HEK293 (cell line): Measurements from ENCODE around the gene FOXP1.

ENCODE experiments used
- CTCF ChIA-PET: fragments of 350-600 bp; formaldehyde crosslinking; extraction: SDS; loops from one replicate; lab custom pipeline; 2021; ENCODE audit warnings: antibody characterized with exemption; lab: Yijun Ruan, JAX
- POLR2A ChIA-PET: fragments of 300-600 bp; formaldehyde crosslinking; extraction: SDS; loops from one replicate; lab custom pipeline; 2020; ENCODE audit warnings: antibody characterized with exemption, inconsistent platforms; lab: Yijun Ruan, JAX
- H3K27ac ChIP-seq: fragments of 200-500 bp; sonication (Bioruptor generic); 2 replicates; pipeline ENCODE4 v1.5.1; 2014; ENCODE audit warnings: low read depth, low read length, control low read depth, inconsistent platforms; ENCODE audit errors: extremely low read depth
- H3K36me3 ChIP-seq, 2 experiments: fragments of 200-500 bp in 1 of 2; sonication (Bioruptor generic) in 1 of 2; 1 replicate in 1 of 2; 2 replicates in 1 of 2; pipeline ENCODE4 v1.5.1; 2014 to 2017; ENCODE audit warnings: inconsistent platforms in 2 of 2, low read length in 2 of 2; ENCODE audit not compliant: control insufficient read depth in 2 of 2, insufficient read depth in 1 of 2
- H3K4me1 ChIP-seq: fragments of 200-500 bp; sonication (Bioruptor generic); 2 replicates; pipeline ENCODE4 v1.5.1; 2014; ENCODE audit warnings: mild to moderate bottlenecking, low read length, inconsistent platforms; ENCODE audit not compliant: control insufficient read depth, insufficient read depth
- H3K4me3 ChIP-seq: 2 replicates; pipeline ENCODE4 v1.5.1; 2011; ENCODE audit warnings: low read depth, mild to moderate bottlenecking, control low read depth, low read length, moderate library complexity
- H3K9me3 ChIP-seq: fragments of 200-500 bp; sonication (Bioruptor generic); 2 replicates; pipeline ENCODE4 v1.5.1; 2014; ENCODE audit warnings: low read depth, low read length, inconsistent platforms; ENCODE audit not compliant: control insufficient read depth, insufficient read depth
- BCL11B ChIP-seq: fragments of 450-650 bp; formaldehyde crosslinking; IDR thresholded peaks from 2 replicates; pipeline ENCODE4 v1.5.1; 2016; ENCODE audit warnings: low read depth, missing biosample characterization, missing genetic modification characterization
- HOXC10 ChIP-seq: sonication (generic); formaldehyde crosslinking; IDR thresholded peaks from 2 replicates; pipeline ENCODE4 v1.8.1; 2023; ENCODE audit warnings: mild to moderate bottlenecking, missing genetic modification reagents
- INSM2 ChIP-seq: fragments of 450-650 bp; formaldehyde crosslinking; IDR thresholded peaks from 2 replicates; pipeline ENCODE4 v1.5.1; 2016; ENCODE audit warnings: missing biosample characterization, missing genetic modification characterization
- PATZ1 ChIP-seq: fragments of 450-650 bp; formaldehyde crosslinking; IDR thresholded peaks from 2 replicates; pipeline ENCODE4 v1.5.1; 2016; ENCODE audit warnings: missing biosample characterization, missing genetic modification characterization
- PRDM1 ChIP-seq: fragments of 450-650 bp; formaldehyde crosslinking; IDR thresholded peaks from 2 replicates; pipeline ENCODE4; 2016; ENCODE audit warnings: missing biosample characterization, missing genetic modification characterization
- REST ChIP-seq: fragments of 450-650 bp; formaldehyde crosslinking; IDR thresholded peaks from 2 replicates; pipeline ENCODE4 v1.5.1; 2016; ENCODE audit warnings: missing biosample characterization, missing genetic modification characterization
- SCRT2 ChIP-seq: fragments of 450-650 bp; formaldehyde crosslinking; IDR thresholded peaks from 2 replicates; pipeline ENCODE4 v1.5.1; 2016; ENCODE audit warnings: missing biosample characterization, missing genetic modification characterization
- SETDB1 ChIP-seq: IDR thresholded peaks from one replicate; pipeline ENCODE4 v1.6.1; 2017; ENCODE audit warnings: mild to moderate bottlenecking, low read length, moderate library complexity, mixed read lengths; ENCODE audit not compliant: insufficient read length
- TRIM28 ChIP-seq: IDR thresholded peaks from 2 replicates; pipeline ENCODE4 v1.6.1; 2011; ENCODE audit warnings: low read length, control low read depth, borderline replicate concordance
- YY2 ChIP-seq: fragments of 450-650 bp; formaldehyde crosslinking; IDR thresholded peaks from 2 replicates; pipeline ENCODE4 v1.5.1; 2016; ENCODE audit warnings: missing biosample characterization, missing genetic modification characterization
- ZBTB17 ChIP-seq: fragments of 450-650 bp; formaldehyde crosslinking; IDR thresholded peaks from 2 replicates; pipeline ENCODE4 v1.5.1; 2016; ENCODE audit warnings: missing biosample characterization, missing genetic modification characterization
- ZBTB48 ChIP-seq: fragments of 450-650 bp; formaldehyde crosslinking; IDR thresholded peaks from 2 replicates; pipeline ENCODE4 v1.5.1; 2016; ENCODE audit warnings: missing biosample characterization, missing genetic modification characterization
- ZEB2 ChIP-seq: fragments of 450-650 bp; formaldehyde crosslinking; IDR thresholded peaks from 2 replicates; pipeline ENCODE4 v1.5.1; 2016; ENCODE audit warnings: missing biosample characterization, missing genetic modification characterization
- ZIC2 ChIP-seq: fragments of 450-650 bp; formaldehyde crosslinking; IDR thresholded peaks from 2 replicates; pipeline ENCODE4 v1.5.1; 2016; ENCODE audit warnings: missing biosample characterization, missing genetic modification characterization
- ZNF16 ChIP-seq: fragments of 450-650 bp; formaldehyde crosslinking; IDR thresholded peaks from 2 replicates; pipeline ENCODE4 v1.5.1; 2016; ENCODE audit warnings: low read depth, missing biosample characterization, missing genetic modification characterization
- ZNF211 ChIP-seq: fragments of 450-650 bp; formaldehyde crosslinking; IDR thresholded peaks from 2 replicates; pipeline ENCODE4 v1.5.1; 2016; ENCODE audit warnings: low read depth, missing biosample characterization, missing genetic modification characterization
- ZNF335 ChIP-seq: fragments of 450-650 bp; formaldehyde crosslinking; conservative IDR thresholded peaks from 2 replicates; pipeline ENCODE4 v1.5.1; 2016; ENCODE audit warnings: missing biosample characterization, missing genetic modification characterization
- ZNF341 ChIP-seq: fragments of 450-650 bp; formaldehyde crosslinking; IDR thresholded peaks from 2 replicates; pipeline ENCODE4; 2016; ENCODE audit warnings: low read depth, missing biosample characterization, missing genetic modification characterization
- ZNF473 ChIP-seq: fragments of 450-650 bp; formaldehyde crosslinking; IDR thresholded peaks from 2 replicates; pipeline ENCODE4 v1.5.1; 2017; ENCODE audit warnings: missing biosample characterization, missing genetic modification characterization
- ZNF510 ChIP-seq: fragments of 450-650 bp; formaldehyde crosslinking; IDR thresholded peaks from 2 replicates; pipeline ENCODE4 v1.5.1; 2018; ENCODE audit warnings: mild to moderate bottlenecking, missing genetic modification characterization, missing biosample characterization; ENCODE audit not compliant: insufficient replicate concordance
- ZNF621 ChIP-seq: fragments of 450-650 bp; formaldehyde crosslinking; IDR thresholded peaks from 2 replicates; pipeline ENCODE4 v1.5.1; 2017; ENCODE audit warnings: missing biosample characterization, missing genetic modification characterization
- ZSCAN18 ChIP-seq: fragments of 450-650 bp; formaldehyde crosslinking; IDR thresholded peaks from 2 replicates; pipeline ENCODE4 v1.5.1; 2016; ENCODE audit warnings: missing biosample characterization, missing genetic modification characterization
- ZXDB ChIP-seq: fragments of 450-650 bp; formaldehyde crosslinking; IDR thresholded peaks from 2 replicates; pipeline ENCODE4 v1.5.1; 2016; ENCODE audit warnings: missing biosample characterization, missing genetic modification characterization

FOXP1 gene

GRCh38 chr3:71211083-71211482 lies 372.4 kb downstream of the FOXP1 start (continued):
- TF ChIP-seq PATZ1 (tag by site-specific recombination): no peak

- CTCF ChIA-PET: interaction anchor here (0.6 to 1.0 kb wide), 2 partner anchors 22 to 375 kb away, joined by 3 read pairs; no protein-coding TSS in a partner anchor
These were observed 373.1 kb downstream of the FOXP1 start for GRCh38 chr3:71210257-71211007.

GRCh38 chr3:71208211-71209095 lies 375.1 kb downstream of the FOXP1 start:
- no peaks in the 10 kb centered on the region for H3K9me3 ChIP-seq

More at GRCh38 chr3:71210257-71211007, 373.1 kb downstream of the FOXP1 start:
- no peak overlapping the region for H3K4me3 ChIP-seq
- POLR2A ChIA-PET: interaction anchor here (0.6 kb wide), 1 partner anchor 20 kb away, joined by 3 read pairs; no protein-coding TSS in a partner anchor
- H3K9me3 ChIP-seq: no peaks in the 10 kb centered on the region
- TF ChIP-seq PRDM1: peak; percentile 59
- TF ChIP-seq ZNF621: no peak
- peak; percentile 63; the same call in 1 of the 2 replicates for TF ChIP-seq TRIM28
- peak; percentile 33; the same call in 1 of the 2 replicates for TF ChIP-seq ZBTB17
- TF ChIP-seq SCRT2 (tag by site-specific recombination): peak; percentile 32; the same call in 1 of the 2 replicates
- peak; percentile 53; the same call in 1 of the 2 replicates for TF ChIP-seq ZBTB48 (tag by site-specific recombination)
- H3K36me3 ChIP-seq: no peaks in the 10 kb centered on the region
- H3K4me1 ChIP-seq: peaks cover 3% of the 10 kb centered on the region
- no peak overlapping the region for H3K27ac ChIP-seq

More at GRCh38 chr3:71208211-71209095, 375.1 kb downstream of the FOXP1 start:
- POLR2A ChIA-PET: interaction anchor here (0.7 kb wide), 1 partner anchor 17 kb away, joined by 4 read pairs; no protein-coding TSS in a partner anchor
- Histone ChIP-seq H3K36me3 (no peaks in the 10 kb centered on the region), H3K4me1 (peaks cover 3% of the 10 kb centered on the region), H3K4me3 (no peak overlapping the region), H3K27ac (peak overlapping the region; percentile 26; the same call in 1 of the 2 replicates)
- CTCF ChIA-PET: interaction anchor here (0.6 to 0.7 kb wide), 2 partner anchors 42 to 182 kb away, joined by 3 read pairs; no protein-coding TSS in a partner anchor
- TF ChIP-seq ZNF510 (no peak), ZNF16 (no peak), ZNF473 (no peak), REST (tag by site-specific recombination) (no peak), BCL11B (tag by site-specific recombination) (no peak), INSM2 (no peak), YY2 (tag by site-specific recombination) (no peak), ZEB2 (tag by site-specific recombination) (no peak), ZXDB (tag by site-specific recombination) (0 out of 2 replicates have a peak, but pooled peaks have one; percentile 35), ZNF211 (tag by site-specific recombination) (no peak), SETDB1 (no peak), ZIC2 (tag by site-specific recombination) (peak; percentile 77), ZNF341 (tag by site-specific recombination) (no peak), ZNF335 (no peak), ZSCAN18 (no peak), HOXC10 (CRISPR knock-in tag) (no peak)
